ENCODE data around the gene MDFIC.

GRCh38 chr7:114976666-114977065 lies 54.8 kb downstream of the MDFIC start:
- TF ChIP-seq CTCF (conservative IDR thresholded peaks at IDR 0.05; ENCODE audit: low read depth, low read length): no peak
- no peak for TF ChIP-seq POLR2A (IDR thresholded peaks at IDR 0.05; ENCODE audit: low read depth, low read length)
- no peak for TF ChIP-seq ELK1 (IDR thresholded peaks at IDR 0.05; ENCODE audit: borderline replicate concordance, low read depth, low read length)
- TF ChIP-seq RFX5 (IDR thresholded peaks at IDR 0.05; ENCODE audit: low read depth, low read length): no peak

Data from IMR-90 (cell line).